HepG2 (cell line): ENCODE results near the gene SORBS2. TPM values are rescaled to one million over a fixed set of nuclear protein-coding genes. Genes with fewer than 3 reads are reported as not detected.

Experiments
- ATAC-seq: fragments of 200-7000 bp; cut with Tn5 transposase; 3 replicates; pipeline ENCODE4 v1.9.1; 2020; ENCODE audit warnings: mild to moderate bottlenecking, moderate library complexity
- BruUV-seq: library from RNA; stranded (reverse); fragments of 400-500 nt; replicated peaks from 2 replicates; lab custom pipeline; 2021; lab: Mats Ljungman, UMichigan
- CTCF ChIA-PET: fragments of 300-600 bp; formaldehyde crosslinking; extraction: SDS; loops from one replicate; lab custom pipeline; 2021; ENCODE audit warnings: low total read pairs, inconsistent platforms, low intra/inter-chr PET ratio; lab: Yijun Ruan, JAX
- POLR2A ChIA-PET: fragments of 350-600 bp; sonication (Branson Sonifier 250); formaldehyde crosslinking; loops from one replicate; lab custom pipeline; 2020; ENCODE audit warnings: antibody characterized with exemption, inconsistent platforms; lab: Yijun Ruan, JAX
- DNase-seq: peaks from one replicate; pipeline ENCODE4 v3.0.0-alpha.2; 2015; ENCODE audit warnings: low spot score
- FAIRE-seq: peaks from 3 replicates; lab custom pipeline; 2011; peaks lifted over from hg19 to GRCh38; lab: Jason Lieb, UNC
- H2AFZ ChIP-seq: one replicate; pipeline ENCODE4 v1.6.1; 2011; ENCODE audit warnings: low read length, inconsistent platforms
- H3K27ac ChIP-seq: fragments of 300-600 bp; 3 replicates; pipeline ENCODE4 v1.8.0; 2011; ENCODE audit warnings: mixed run types, mild to moderate bottlenecking, mixed read lengths, low read length, inconsistent platforms; ENCODE audit not compliant: insufficient read depth; ENCODE audit errors: extremely low read length
- H3K27me3 ChIP-seq, 2 experiments: fragments of 200-600 bp in 1 of 2; 2 replicates in 1 of 2; 3 replicates in 1 of 2; pipeline versions ENCODE4 v1.6.0 to v1.8.0; 2011; ENCODE audit warnings: low read length in 2 of 2, mild to moderate bottlenecking in 2 of 2, moderate library complexity in 2 of 2, inconsistent platforms in 1 of 2; ENCODE audit not compliant: insufficient read depth in 2 of 2, control insufficient read depth in 1 of 2
- H3K36me3 ChIP-seq, 2 experiments: fragments of 200-600 bp in 1 of 2; replicated peaks in 1 of 2; 2 replicates in 1 of 2; 3 replicates in 1 of 2; pipeline versions ENCODE4 v1.5.1 to v1.8.0; 2011; ENCODE audit warnings: low read length in 2 of 2, inconsistent platforms in 1 of 2; ENCODE audit not compliant: insufficient read depth in 2 of 2, control insufficient read depth in 1 of 2
- H3K4me1 ChIP-seq: 2 replicates; pipeline ENCODE4 v1.5.1; 2012; ENCODE audit warnings: low read length, inconsistent platforms; ENCODE audit not compliant: insufficient read depth
- H3K4me2 ChIP-seq: 2 replicates; pipeline ENCODE4 v1.6.0; 2011; ENCODE audit warnings: low read depth, low read length, inconsistent platforms
- H3K4me3 ChIP-seq, 3 experiments: fragments of 200-600 bp in 1 of 3; sonication (generic), shearing (Covaris generic) in 1 of 3; replicated peaks in 1 of 3; 2 replicates each; pipeline ENCODE4 v1.5.1; 2011 to 2016; ENCODE audit warnings: low read length in 3 of 3, inconsistent platforms in 2 of 3, low read depth in 2 of 3, mild to moderate bottlenecking in 2 of 3, control low read depth in 1 of 3, mixed read lengths in 1 of 3; ENCODE audit not compliant: insufficient read depth in 1 of 3
- H3K79me2 ChIP-seq: one replicate; pipeline ENCODE4 v1.6.1; 2011; ENCODE audit warnings: low read length, inconsistent platforms; ENCODE audit not compliant: insufficient read depth
- H3K9ac ChIP-seq: 2 replicates; pipeline ENCODE4 v1.6.0; 2011; ENCODE audit warnings: mild to moderate bottlenecking, low read depth, low read length, inconsistent platforms; ENCODE audit not compliant: insufficient read depth
- H3K9me3 ChIP-seq: 2 replicates; pipeline ENCODE4 v1.5.1; 2012; ENCODE audit warnings: mild to moderate bottlenecking, low read length
- H4K20me1 ChIP-seq: 2 replicates; pipeline ENCODE4 v1.6.0; 2011; ENCODE audit warnings: inconsistent platforms, mild to moderate bottlenecking, low read length, moderate library complexity; ENCODE audit not compliant: insufficient read depth
- AHR ChIP-seq: IDR thresholded peaks from 2 replicates; pipeline ENCODE4 v1.6.1; 2018; ENCODE audit warnings: missing genetic modification reagents, missing compliant biosample characterization
- ATF3 ChIP-seq: sonication (generic); formaldehyde crosslinking; IDR thresholded peaks from 2 replicates; pipeline ENCODE4 v1.4.0; 2020; ENCODE audit warnings: missing genetic modification reagents
- CBFB ChIP-seq: sonication (generic); formaldehyde crosslinking; IDR thresholded peaks from 2 replicates; pipeline ENCODE4 v1.4.0; 2020; ENCODE audit warnings: missing genetic modification reagents
- CREM ChIP-seq, 2 experiments: sonication (generic) in 1 of 2; formaldehyde crosslinking in 1 of 2; IDR thresholded peaks; 2 replicates each; pipeline versions ENCODE4 v1.4.0 to v1.6.1; 2016 to 2020; ENCODE audit warnings: antibody characterized with exemption in 1 of 2, mild to moderate bottlenecking in 1 of 2, missing genetic modification reagents in 1 of 2
- LBX2 ChIP-seq: sonication (generic); formaldehyde crosslinking; IDR thresholded peaks from 2 replicates; pipeline ENCODE4 v1.5.0; 2020; ENCODE audit warnings: missing genetic modification reagents, mild to moderate bottlenecking, borderline replicate concordance
- PBX2 ChIP-seq: IDR thresholded peaks from 2 replicates; pipeline ENCODE4 v1.6.1; 2016; ENCODE audit warnings: control low read depth
- PBX3 ChIP-seq: sonication (generic); formaldehyde crosslinking; IDR thresholded peaks from 2 replicates; pipeline ENCODE4 v1.8.1; 2023; ENCODE audit warnings: missing genetic modification reagents, inconsistent platforms, borderline replicate concordance
- PHB2 ChIP-seq: fragments of 450-650 bp; IDR thresholded peaks from 2 replicates; pipeline ENCODE4 v1.6.1; 2018; ENCODE audit not compliant: partially characterized antibody
- REXO4 ChIP-seq: sonication (generic); formaldehyde crosslinking; IDR thresholded peaks from 2 replicates; pipeline ENCODE4 v1.8.0; 2022; ENCODE audit warnings: missing genetic modification reagents, mild to moderate bottlenecking, borderline replicate concordance
- TCF7L2 ChIP-seq: IDR thresholded peaks from 2 replicates; pipeline ENCODE4 v1.6.1; 2011; ENCODE audit warnings: mild to moderate bottlenecking, low read depth, low read length, moderate library complexity
- ZNF577 ChIP-seq: sonication (generic); formaldehyde crosslinking; IDR thresholded peaks from 2 replicates; pipeline ENCODE4 v1.4.0; 2020; ENCODE audit warnings: mild to moderate bottlenecking, low read depth, missing genetic modification reagents, borderline replicate concordance
- ZNF724P ChIP-seq: sonication (generic); formaldehyde crosslinking; IDR thresholded peaks from 2 replicates; pipeline ENCODE4 v1.8.0; 2022; ENCODE audit warnings: missing genetic modification reagents, borderline replicate concordance
- WGBS: methylation state at CpG from one replicate; pipeline ENCODE4 v1.1.6; 2017; ENCODE audit warnings: low lambda C conversion rate; 5-methylcytosine and 5-hydroxymethylcytosine counted together
- in situ Hi-C: cut with HindIII; loops from 2 replicates; pipeline ENCODE4 v1.10.0; 2017; ENCODE audit warnings: low pct_unique_long_range_greater_than_20kb; ENCODE audit not compliant: extremely low pct_ligation_motif_present
- intact Hi-C: fragments of 100-400 bp; cut with micrococcal nuclease; formaldehyde crosslinking; loops from one replicate; pipeline ENCODE4 v1.10.0; 2022; ENCODE audit not compliant: unreplicated experiment
- polyA plus RNA-seq, 8 experiments: library from polyadenylated mRNA; depleted of rRNA in 3 of 8; stranded (reverse) in 7 of 8; unstranded in 1 of 8; fragments of >200 nt; fragmentation: Illumina TruSeq in 4 of 8; extraction: Trizol in 4 of 8; gene quantifications; 2 replicates each; pipeline versions ENCODE4 v1.2.1 to v1.2.3, GENCODE V29; 2011 to 2016; ENCODE audit warnings: low read depth in 4 of 8, missing spikeins in 1 of 8, mixed read lengths in 1 of 8; ENCODE audit not compliant: insufficient read depth in 1 of 8
- total RNA-seq, 5 experiments: library from RNA; depleted of rRNA; stranded (reverse); fragments of >200 nt; fragmentation: Illumina TruSeq; extraction: Trizol; gene quantifications; 2 replicates each; pipeline ENCODE4 v1.2.3, GENCODE V29; 2016; ENCODE audit warnings: low read depth in 1 of 5

The SORBS2 gene
- total and polyA plus RNA-seq, 2 of the 13 experiments (the other 11 are each of a cell fraction or from before 2014, with no cell fraction given): 25.0 to 80.5 TPM

- BruUV-seq: no TSS peak
Measured at GRCh38 chr4:185787926-185788679, 23.9 kb downstream of the SORBS2 start.

More at GRCh38 chr4:185787926-185788679, 23.9 kb downstream of the SORBS2 start:
- DNase-seq: no peak
- TF ChIP-seq AHR (CRISPR knock-in tag) (no peak), ZNF724P (CRISPR knock-in tag) (no peak), PBX2 (CRISPR knock-in tag) (no peak), ATF3 (CRISPR knock-in tag) (no peak), ZNF577 (CRISPR knock-in tag) (no peak), CREM (IDR thresholded peaks at IDR 0.05) (no peak), CREM (CRISPR knock-in tag; IDR thresholded peaks at IDR 0.05) (no peak), CBFB (CRISPR knock-in tag) (no peak), PBX3 (CRISPR knock-in tag) (no peak), LBX2 (CRISPR knock-in tag) (no peak), PHB2 (no peak), TCF7L2 (no peak), REXO4 (CRISPR knock-in tag) (no peak)
- no peak for FAIRE-seq
- H3K27me3 ChIP-seq: no peaks in the 10 kb centered on the region
- peaks cover 2 to 20% of the 10 kb centered on the region in 2 experiments; a peak in 4 of 5 replicates for H3K36me3 ChIP-seq
- ATAC-seq: no peak
- in situ Hi-C loops: no loop called here
- H2AFZ ChIP-seq: no peak overlapping the region
- no peaks in the 10 kb centered on the region for H4K20me1 ChIP-seq
- no peak overlapping the region for H3K27ac ChIP-seq
- H3K9ac ChIP-seq: no peak overlapping the region
- peaks cover 36% of the 10 kb centered on the region for H3K4me1 ChIP-seq
- ChIA-PET CTCF (no interaction called here), POLR2A (no interaction called here)
- 98% methylated on average over 16 of the region's 16 CpGs for WGBS
- intact Hi-C loops: no loop called here
- no peaks in the 10 kb centered on the region for H3K9me3 ChIP-seq
- no peak overlapping the region for H3K4me3 ChIP-seq
- no peak overlapping the region for H3K4me2 ChIP-seq
- H3K79me2 ChIP-seq: peaks cover 14% of the 10 kb centered on the region
